22Rv1 (cell line): ENCODE data around the gene FADD.

Experiments
- ZFX ChIP-seq: fragments of 450-650 bp; IDR thresholded peaks from 2 replicates; pipeline ENCODE4 v1.6.1; 2017; ENCODE audit warnings: antibody characterized with exemption, borderline replicate concordance
- TF ChIP-seq, protein P1 (sequence below): fragments of 450-650 bp; IDR thresholded peaks from 2 replicates; pipeline ENCODE4 v1.5.1; 2017; ENCODE audit warnings: mild to moderate bottlenecking

DNA sequence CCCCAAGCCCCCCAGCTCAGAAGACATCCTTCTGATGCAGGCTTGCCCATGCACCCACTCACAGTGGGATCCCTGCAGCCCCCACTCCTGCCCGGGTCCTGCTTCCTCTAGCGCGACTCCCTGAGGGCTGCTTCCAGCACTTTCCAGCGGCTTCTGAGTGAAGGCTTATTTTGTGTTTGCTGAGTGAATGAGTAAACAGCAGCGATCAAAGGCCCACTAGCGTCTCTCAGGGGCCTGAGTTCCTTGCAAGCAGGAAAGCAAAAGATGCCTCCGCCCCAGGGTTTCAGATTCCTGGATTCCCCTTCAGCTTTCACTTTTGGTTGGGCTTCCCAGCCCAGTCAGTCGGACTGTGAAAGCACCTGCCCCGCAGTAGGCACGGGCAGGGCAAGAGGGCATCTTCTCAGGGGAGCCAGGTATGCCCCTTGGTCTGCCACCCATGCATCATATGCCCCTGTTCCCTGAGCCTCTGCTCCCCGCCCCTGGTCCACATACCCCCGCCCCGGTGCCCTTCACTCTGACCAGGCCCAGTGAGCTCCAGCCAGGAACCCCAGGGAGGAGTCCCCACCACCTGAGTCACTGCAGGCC, 9.2 kb downstream of the FADD start:
- TF ChIP-seq, protein P1, sequence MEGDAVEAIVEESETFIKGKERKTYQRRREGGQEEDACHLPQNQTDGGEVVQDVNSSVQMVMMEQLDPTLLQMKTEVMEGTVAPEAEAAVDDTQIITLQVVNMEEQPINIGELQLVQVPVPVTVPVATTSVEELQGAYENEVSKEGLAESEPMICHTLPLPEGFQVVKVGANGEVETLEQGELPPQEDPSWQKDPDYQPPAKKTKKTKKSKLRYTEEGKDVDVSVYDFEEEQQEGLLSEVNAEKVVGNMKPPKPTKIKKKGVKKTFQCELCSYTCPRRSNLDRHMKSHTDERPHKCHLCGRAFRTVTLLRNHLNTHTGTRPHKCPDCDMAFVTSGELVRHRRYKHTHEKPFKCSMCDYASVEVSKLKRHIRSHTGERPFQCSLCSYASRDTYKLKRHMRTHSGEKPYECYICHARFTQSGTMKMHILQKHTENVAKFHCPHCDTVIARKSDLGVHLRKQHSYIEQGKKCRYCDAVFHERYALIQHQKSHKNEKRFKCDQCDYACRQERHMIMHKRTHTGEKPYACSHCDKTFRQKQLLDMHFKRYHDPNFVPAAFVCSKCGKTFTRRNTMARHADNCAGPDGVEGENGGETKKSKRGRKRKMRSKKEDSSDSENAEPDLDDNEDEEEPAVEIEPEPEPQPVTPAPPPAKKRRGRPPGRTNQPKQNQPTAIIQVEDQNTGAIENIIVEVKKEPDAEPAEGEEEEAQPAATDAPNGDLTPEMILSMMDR: no peak
- no peak for TF ChIP-seq ZFX
